CD4-positive, alpha-beta T cell treated with Interleukin-17A for 4 hours (primary cell): Measurements from ENCODE around the gene CCSER1.
"Not testable (repeated sequence)": the region's sequence is repeated elsewhere in the genome, so short reads cannot be mapped to it uniquely, and the experiment has no call there.

Source experiments
- DNase-seq: peaks from one replicate; pipeline ENCODE4 v3.0.0-alpha.2; 2020; ENCODE audit warnings: mixed read lengths

Gene CCSER1

DNA sequence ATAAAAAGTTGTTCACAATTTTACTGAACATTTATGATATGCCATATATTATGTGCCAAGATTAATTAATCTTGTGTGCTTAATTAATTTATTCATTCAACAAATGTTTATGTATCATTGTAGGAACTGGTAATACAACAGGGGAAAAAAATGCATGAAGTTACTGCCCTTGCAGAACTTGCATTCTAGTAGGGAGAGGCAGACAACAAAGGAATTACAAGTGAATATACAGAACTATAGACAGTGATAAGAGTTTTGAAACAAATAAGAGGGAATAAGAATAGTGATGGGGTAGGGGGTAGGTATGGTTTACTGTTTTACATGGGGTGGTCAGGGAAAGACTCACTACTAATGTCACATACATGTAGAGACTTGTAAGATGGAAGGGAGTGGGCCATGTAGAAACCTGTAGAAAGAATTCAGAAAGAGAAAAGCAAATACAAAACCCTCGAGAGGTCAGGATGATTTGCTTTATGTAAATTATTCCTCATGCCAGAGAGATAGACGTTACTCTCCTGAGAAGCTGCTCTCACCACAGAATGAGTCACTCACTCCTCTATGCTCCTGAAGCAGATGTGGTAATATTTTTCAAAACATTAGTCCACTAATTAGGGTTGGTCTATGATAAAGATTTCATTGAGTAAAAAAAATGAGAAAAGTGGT, 1321.6 kb downstream of the CCSER1 start:
- DNase-seq: no peak

DNA sequence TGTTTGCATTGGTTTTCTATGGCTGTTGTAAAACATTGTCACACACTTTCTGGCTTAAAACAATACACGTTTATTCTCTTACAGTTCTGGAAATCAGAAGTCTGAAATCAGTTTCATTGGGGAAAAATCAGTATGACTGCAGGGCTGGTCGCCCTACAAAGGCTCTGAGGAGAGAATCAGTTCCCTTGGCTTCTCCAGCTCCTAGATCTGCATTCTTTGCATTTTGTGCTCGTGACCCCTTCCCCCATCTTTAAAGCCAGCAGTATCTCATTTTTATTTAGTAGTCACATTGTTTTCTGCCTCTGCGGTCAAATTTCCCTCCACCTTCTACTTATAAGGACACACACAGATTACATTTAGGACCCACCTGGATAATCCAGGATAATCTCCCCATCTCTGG, 1326.9 kb downstream of the CCSER1 start:
- no peak for DNase-seq

DNA sequence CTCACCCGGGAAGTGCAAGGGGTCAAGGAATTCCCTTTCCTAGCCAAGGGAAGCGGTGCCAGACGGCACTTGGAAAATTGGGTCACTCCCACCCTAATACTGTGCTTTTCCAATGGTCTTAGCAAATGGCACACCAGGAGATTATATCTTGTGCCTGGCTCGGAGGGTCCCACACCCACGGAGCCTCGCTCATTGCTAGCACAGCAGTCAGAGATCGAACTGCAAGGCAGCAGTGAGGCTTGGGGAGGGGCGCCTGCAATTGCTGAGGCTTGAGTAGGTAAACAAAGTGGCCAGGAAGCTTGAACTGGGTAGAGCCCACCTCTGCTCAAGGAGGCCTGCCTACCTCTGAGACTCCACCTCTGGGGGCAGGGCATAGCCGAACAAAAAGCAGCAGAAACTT, 1335.4 kb downstream of the CCSER1 start:
- DNase-seq: not testable (repeated sequence)

DNA sequence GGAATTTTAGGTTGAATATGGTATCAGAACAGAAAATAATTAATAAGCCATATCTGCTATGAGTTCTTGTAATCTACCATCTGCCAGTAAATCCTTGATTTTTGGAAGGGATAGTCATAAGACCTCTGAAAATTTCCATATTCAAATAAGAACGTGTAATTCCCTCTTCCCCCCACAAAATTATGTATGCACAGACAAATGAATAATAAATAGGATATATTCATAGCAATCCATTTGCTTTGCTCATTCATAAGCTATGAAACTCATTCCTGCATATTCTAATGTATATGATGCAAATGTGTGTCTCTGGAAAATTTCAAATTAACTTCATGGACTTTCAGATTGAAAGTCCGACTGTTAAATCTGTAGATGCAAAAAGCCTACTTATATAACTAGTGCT, 1343.5 kb downstream of the CCSER1 start:
- no peak for DNase-seq

DNA sequence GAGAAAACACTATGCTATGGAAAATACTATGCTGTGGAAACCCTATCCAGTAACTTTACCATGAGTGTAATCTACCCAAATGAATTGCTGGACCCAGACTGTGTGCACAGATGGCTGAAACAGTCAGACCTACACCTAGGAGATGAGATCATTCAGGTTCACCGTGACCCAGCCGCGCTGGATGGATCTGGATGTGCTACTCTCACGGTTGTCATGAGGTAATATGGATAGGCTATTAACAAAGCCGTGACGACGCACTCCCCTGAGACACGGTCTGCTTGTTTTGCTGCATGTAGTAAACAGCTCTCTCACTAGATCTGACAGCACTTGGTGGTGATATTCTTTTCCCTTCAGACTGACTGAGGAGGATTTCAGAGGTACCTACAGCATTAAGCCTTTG, 1344.1 kb downstream of the CCSER1 start:
- no peak for DNase-seq

- no peak for DNase-seq
These were observed 1344.9 kb downstream of the CCSER1 start for GRCh38 chr4:91472046-91472445.

- DNase-seq: no peak
These were observed 1358.2 kb downstream of the CCSER1 start for GRCh38 chr4:91485415-91485814.

- DNase-seq: no peak
These were observed 1361.8 kb downstream of the CCSER1 start for GRCh38 chr4:91488946-91489345.

DNA sequence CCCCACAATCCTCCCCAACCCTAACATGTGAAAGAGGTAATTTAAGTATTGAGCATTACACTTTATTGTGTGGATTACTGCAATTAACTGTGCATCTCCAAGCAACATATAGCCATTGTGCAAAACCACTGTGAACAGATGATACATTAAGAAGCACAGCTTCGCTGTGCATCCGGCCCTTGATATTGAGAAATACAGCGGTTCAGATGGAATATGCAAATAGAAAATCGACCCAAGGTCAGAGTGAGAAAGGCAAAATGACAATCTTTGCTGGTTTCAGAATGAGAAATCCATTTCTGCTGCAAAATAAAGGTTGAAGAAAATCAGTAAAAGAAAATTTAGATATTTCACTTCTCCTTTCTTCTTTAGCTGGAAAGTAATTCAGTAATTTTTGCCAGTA, 1370.7 kb downstream of the CCSER1 start:
- no peak for DNase-seq

DNA sequence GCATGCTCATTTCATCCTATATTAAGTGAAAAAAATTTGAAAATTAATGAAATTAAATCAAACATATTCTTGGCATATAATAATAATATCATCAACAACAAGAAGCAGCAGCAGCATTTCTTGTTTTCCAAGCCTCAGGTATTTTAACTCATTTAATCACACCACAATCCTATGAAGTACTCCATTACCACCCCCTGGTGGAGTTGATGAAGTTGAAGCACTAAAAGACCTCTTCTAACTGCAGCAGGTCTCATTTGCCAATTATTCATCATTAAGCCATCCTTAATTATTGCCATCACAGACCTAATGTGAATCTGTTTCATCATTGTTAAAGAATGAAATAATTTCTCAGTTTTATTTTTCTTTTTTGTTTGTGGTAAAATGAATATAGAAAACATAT, 1375.2 kb downstream of the CCSER1 start:
- no peak for DNase-seq

- DNase-seq: no peak
These were observed 1386.1 kb downstream of the CCSER1 start for GRCh38 chr4:91513326-91513725.

DNA sequence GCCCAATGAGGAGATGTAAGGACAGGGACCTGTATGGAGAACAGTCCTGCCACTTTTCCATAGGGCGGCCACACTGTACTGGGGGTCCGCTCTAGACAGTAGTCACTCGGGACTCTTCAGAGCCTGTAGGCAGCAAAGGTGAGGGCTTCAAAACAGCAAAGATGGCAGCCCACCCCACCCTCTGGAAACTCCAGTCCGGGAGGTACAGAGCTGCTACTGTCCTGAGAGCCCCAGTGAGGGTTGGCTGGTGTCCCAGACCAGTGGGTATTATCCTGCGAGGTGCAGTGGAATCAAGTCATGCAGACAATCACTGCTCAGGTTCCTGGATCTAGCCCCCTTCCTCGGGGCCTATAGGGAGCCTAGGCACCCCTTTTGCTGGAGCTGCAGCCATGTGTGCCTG, 1392.0 kb downstream of the CCSER1 start:
- no peak for DNase-seq

DNA sequence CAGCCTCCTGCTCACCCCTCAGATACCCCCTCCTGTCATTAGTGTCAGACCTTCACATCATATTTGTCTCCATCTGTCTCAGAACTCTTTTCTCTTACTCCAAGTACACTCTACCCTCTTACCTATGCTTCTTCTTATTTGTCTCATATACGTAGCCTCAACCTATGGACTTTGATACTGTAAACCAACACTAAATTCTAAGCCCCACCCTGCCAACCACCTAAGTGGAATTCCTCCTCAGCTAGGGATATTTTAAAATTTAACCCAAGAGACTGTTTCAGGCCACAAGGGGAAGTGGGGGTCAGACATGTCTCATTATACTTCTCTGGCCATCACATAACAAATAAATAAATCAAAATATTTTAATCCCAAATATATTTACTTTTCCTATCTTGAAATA, 1398.4 kb downstream of the CCSER1 start:
- no peak for DNase-seq

DNA sequence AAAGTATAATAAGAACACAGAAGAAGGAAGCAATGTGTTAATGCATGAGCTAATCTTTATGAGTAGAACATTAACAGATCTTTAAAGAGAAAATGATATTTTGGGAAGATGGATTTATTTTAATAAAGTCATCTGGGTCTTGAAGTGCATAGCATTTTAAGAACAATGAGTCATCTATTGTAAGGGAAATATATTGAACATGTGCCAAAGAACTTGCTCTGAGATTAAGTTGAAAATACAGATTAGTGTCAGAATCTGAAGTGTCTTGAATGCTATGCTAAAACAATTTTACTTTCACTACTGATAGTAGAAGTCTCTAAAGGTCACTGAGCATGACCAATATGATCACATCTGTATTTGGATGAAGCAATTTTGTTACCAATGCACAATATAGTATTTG, 1399.9 kb downstream of the CCSER1 start:
- DNase-seq: no peak

- no peak for DNase-seq
These were observed 1440.4 kb downstream of the CCSER1 start for GRCh38 chr4:91567594-91567993.

DNA sequence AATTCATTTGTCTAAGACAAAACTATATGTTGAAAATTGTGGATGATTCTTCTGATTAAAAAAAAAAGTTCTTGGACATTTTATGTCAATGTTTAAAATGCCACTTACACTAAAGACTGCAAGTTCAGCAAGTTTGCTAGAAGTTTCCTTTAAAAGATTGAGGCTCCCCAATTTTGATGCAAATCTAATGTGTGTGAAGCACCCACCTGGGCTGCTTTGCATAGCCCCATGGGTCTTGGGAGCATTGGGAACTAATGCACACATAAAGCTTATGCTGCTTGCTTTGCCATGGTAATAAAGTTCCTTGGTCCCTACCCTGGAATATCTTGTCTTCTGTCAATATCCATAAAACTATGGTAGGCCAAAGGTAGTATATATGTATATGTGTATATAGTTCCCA, 1450.7 kb downstream of the CCSER1 start:
- DNase-seq: no peak

DNA sequence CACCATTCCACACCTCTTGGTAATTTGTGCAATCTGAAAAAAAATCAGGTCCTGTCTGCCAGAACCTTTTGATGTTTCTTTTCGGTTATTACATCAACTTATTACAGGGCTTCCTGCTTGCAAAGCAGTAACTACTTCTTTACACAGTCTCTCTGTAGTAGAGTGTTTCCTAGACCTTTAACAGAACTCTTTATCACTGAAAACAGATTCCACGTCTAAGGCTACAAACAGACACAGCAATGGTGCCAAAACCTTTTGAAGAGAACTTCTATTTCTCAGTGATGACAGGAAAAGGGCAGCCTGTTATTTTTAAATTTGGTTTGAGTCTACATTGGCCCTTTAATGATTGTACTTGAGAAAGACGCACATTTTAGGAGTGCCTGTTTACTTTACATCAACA, 1463.1 kb downstream of the CCSER1 start:
- no peak for DNase-seq

DNA sequence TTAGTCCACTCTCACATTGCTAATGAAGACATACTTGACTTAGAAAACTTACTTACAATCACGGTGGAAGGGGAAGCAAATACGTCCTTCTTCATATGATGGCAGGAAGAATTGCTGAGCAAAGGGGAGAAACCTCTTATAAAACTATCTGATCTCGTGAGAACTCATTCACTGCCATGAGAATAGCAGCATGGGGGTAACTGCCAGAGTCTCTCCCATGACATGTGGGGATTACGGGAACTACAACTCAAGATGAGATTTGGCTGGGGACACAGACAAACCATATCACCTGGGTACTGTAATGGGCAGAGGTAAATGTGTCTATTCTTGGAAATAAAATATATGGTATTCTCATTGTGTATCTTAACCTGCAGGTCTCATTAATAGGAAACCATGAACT, 1464.9 kb downstream of the CCSER1 start:
- no peak for DNase-seq

DNA sequence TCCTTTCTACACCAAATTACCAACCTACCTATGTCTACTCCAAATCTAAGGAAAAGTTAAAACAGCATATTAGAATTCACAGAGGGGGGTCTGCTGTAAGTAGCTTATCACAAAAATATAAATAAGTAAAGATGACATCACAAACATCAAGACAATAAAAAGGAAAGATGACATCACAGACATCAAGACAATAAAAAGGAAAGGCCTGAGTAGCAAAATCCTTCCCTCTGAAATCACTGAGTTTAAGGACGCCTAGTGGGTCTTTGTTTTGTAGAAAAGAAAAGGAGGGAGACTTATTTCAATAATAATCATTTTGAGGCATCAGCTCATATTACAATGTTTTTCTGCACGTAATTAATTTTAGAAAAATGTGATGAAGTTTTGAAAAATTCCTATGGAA, 1469.5 kb downstream of the CCSER1 start:
- no peak for DNase-seq

- no peak for DNase-seq
These were observed 1471.5 kb downstream of the CCSER1 start for GRCh38 chr4:91598696-91599095.

- DNase-seq: no peak
These were observed 1473.1 kb downstream of the CCSER1 start for GRCh38 chr4:91600301-91600700.

GRCh38 chr4:91601401-91601800, 1474.2 kb downstream of the CCSER1 start:
- DNase-seq: no peak

- no peak for DNase-seq
These were observed 1484.6 kb downstream of the CCSER1 start for GRCh38 chr4:91611782-91612181.

DNA sequence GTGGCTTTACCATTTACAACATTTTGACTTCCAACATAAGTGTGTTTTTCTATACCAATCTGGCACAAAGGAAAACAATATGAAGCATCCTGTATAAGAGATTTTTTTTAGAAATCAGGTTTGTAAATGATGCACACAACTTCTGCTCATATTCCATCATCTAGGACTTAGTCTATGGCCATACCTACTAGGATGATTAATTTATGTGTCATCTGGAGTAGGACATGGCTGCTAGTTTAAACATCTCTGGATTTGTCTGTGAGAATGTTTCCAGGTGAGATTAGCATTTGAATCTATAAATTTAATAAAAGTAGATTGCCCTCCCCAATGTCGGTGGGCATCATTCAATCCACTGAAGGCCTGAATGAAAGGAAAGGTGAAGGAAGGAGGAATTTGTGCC, 1493.8 kb downstream of the CCSER1 start:
- DNase-seq: no peak

- no peak for DNase-seq
These were observed 1494.3 kb downstream of the CCSER1 start for GRCh38 chr4:91621446-91621845.
